Transverse colon (tissue), 4 donors: ENCODE data around the gene TMEM132D.

Experiments used
- EP300 ChIP-seq: sonication (generic); formaldehyde crosslinking; IDR thresholded peaks from one replicate; pipeline ENCODE4 v1.6.1; 2017; ENCODE audit warnings: antibody characterized with exemption, low read depth
- POLR2A ChIP-seq: fragments of 450-650 bp; IDR thresholded peaks from one replicate; pipeline ENCODE4 v1.6.1; 2016; ENCODE audit warnings: antibody characterized with exemption, mild to moderate bottlenecking, moderate library complexity
- POLR2AphosphoS5 ChIP-seq, 3 donors: sonication (generic); formaldehyde crosslinking; IDR thresholded peaks; one replicate each; pipeline ENCODE4 v1.6.1; 2016; ENCODE audit warnings: antibody characterized with exemption in 3 of 3
- TF ChIP-seq, protein P1 (sequence below), 5 experiments: fragments of 200-600 bp in 3 of 5; fragments of 450-650 bp in 2 of 5; sonication (generic) in 3 of 5; IDR thresholded peaks; 1 replicate in 2 of 5; 2 replicates in 3 of 5; pipeline ENCODE4 v1.5.1; 2016 to 2017; ENCODE audit warnings: antibody characterized with exemption in 5 of 5, inconsistent platforms in 3 of 5, mild to moderate bottlenecking in 2 of 5, moderate library complexity in 1 of 5

DNA sequence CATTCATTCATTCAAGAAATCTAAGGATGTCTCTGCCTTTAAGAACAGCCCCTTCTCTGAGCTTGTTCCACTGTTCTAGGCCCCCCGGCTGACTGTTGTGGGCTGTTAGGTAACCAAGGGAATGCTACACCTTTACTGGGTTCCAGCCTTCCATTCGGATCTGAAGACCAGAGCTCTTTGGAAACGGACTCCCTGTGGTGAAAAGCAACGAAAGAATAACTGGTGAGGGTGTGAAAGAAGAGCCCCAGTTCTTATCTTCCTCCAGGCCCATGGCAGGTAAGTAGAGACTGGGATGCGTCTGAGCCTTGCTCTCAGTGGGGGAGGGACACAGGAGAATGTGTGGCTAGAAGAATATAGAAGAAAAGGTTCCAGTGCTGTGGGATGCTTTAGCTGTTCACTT lies 207.4 kb downstream of the TMEM132D start:
- TF ChIP-seq, protein P1, sequence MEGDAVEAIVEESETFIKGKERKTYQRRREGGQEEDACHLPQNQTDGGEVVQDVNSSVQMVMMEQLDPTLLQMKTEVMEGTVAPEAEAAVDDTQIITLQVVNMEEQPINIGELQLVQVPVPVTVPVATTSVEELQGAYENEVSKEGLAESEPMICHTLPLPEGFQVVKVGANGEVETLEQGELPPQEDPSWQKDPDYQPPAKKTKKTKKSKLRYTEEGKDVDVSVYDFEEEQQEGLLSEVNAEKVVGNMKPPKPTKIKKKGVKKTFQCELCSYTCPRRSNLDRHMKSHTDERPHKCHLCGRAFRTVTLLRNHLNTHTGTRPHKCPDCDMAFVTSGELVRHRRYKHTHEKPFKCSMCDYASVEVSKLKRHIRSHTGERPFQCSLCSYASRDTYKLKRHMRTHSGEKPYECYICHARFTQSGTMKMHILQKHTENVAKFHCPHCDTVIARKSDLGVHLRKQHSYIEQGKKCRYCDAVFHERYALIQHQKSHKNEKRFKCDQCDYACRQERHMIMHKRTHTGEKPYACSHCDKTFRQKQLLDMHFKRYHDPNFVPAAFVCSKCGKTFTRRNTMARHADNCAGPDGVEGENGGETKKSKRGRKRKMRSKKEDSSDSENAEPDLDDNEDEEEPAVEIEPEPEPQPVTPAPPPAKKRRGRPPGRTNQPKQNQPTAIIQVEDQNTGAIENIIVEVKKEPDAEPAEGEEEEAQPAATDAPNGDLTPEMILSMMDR (IDR thresholded peaks at IDR 0.05) = no peak
- no peak for TF ChIP-seq POLR2A
- TF ChIP-seq POLR2AphosphoS5 (IDR thresholded peaks at IDR 0.05) = no peak
- TF ChIP-seq EP300 = no peak
